ENCODE measurements around the gene REC8.

- no peak for TF ChIP-seq EZH2phosphoT487 (IDR thresholded peaks at IDR 0.05)
- no peak for TF ChIP-seq CTCF (IDR thresholded peaks at IDR 0.05)
These were observed 32.5 kb upstream of the REC8 start for GRCh38 chr14:24139272-24139934.

Measured in neural progenitor cell (in vitro differentiated cells).